Measurements from ENCODE around the gene PDE6H. TPM values are rescaled to one million over a fixed set of nuclear protein-coding genes. Genes with fewer than 3 reads are reported as not detected.

Gene PDE6H
- total RNA-seq, 1 donor from 2014 or later = not detected

DNA sequence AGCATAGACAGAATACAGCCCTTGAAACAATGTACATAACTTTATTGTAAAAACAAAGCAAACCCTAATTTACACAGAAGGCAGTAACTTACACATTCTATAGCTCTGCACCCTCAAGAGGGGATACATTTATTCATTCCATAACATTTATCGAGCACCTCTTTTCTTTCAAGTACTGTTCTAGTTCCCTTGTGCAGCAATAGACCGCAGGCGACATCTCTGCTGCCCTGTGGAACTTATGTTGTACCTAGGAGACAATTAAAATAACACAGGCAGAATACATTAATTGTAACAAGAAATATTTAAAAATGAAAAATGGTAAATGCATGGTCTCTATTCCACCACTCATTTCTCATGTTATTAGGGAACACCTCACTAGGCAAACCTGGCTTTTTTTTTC, 10.0 kb upstream of the PDE6H start:
- Mint-ChIP-seq H3K4me1 (no peaks in the 10 kb centered on the region), H3K9me3 (no peaks in the 10 kb centered on the region), H3K27me3 (ENCODE audit: low read depth) (no peaks in the 10 kb centered on the region), H3K4me3 (no peak overlapping the region), H3K27ac (ENCODE audit: unreplicated experiment) (no peak overlapping the region), H3K36me3 (ENCODE audit: low read depth) (no peaks in the 10 kb centered on the region)
- DNase-seq (ENCODE audit: low read depth, low spot score) = no peak
- TF ChIP-seq, protein P1, sequence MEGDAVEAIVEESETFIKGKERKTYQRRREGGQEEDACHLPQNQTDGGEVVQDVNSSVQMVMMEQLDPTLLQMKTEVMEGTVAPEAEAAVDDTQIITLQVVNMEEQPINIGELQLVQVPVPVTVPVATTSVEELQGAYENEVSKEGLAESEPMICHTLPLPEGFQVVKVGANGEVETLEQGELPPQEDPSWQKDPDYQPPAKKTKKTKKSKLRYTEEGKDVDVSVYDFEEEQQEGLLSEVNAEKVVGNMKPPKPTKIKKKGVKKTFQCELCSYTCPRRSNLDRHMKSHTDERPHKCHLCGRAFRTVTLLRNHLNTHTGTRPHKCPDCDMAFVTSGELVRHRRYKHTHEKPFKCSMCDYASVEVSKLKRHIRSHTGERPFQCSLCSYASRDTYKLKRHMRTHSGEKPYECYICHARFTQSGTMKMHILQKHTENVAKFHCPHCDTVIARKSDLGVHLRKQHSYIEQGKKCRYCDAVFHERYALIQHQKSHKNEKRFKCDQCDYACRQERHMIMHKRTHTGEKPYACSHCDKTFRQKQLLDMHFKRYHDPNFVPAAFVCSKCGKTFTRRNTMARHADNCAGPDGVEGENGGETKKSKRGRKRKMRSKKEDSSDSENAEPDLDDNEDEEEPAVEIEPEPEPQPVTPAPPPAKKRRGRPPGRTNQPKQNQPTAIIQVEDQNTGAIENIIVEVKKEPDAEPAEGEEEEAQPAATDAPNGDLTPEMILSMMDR (conservative IDR thresholded peaks at IDR 0.05) = no peak

- Mint-ChIP-seq H3K27me3 (ENCODE audit: low read depth) (no peaks in the 10 kb centered on the region), H3K4me1 (no peaks in the 10 kb centered on the region), H3K36me3 (ENCODE audit: low read depth) (no peaks in the 10 kb centered on the region), H3K9me3 (no peaks in the 10 kb centered on the region), H3K4me3 (no peak overlapping the region), H3K27ac (ENCODE audit: unreplicated experiment) (no peak overlapping the region)
- no peak for DNase-seq (ENCODE audit: low read depth, low spot score)
- TF ChIP-seq, protein P1 (conservative IDR thresholded peaks at IDR 0.05) = no peak
Measured at GRCh38 chr12:14963520-14963919, 9.3 kb upstream of the PDE6H start.

DNA sequence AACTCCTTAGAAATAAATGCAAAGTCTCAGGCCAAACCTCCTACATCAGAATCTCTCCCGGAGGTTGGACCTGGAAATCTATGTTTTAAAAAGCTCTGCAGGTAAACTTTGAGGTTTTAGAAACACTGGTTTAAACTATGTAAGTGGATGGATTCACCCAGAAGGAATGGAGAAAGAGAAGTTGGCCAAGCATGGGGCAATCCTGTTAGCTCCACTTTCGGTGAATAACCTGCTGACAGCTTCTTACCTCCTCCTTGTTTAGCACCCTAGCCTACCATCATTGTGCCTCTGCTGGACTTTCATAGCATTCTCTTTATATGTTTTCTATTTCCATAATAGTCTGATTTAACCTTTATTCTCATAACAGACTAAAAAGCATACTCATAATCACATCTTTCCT, 8.4 kb upstream of the PDE6H start:
- Mint-ChIP-seq H3K9me3 (peaks cover 2% of the 10 kb centered on the region), H3K4me1 (no peaks in the 10 kb centered on the region), H3K36me3 (ENCODE audit: low read depth) (no peaks in the 10 kb centered on the region), H3K4me3 (no peak overlapping the region), H3K27me3 (ENCODE audit: low read depth) (no peaks in the 10 kb centered on the region), H3K27ac (ENCODE audit: unreplicated experiment) (no peak overlapping the region)
- TF ChIP-seq, protein P1 (conservative IDR thresholded peaks at IDR 0.05) = no peak
- DNase-seq (ENCODE audit: low read depth, low spot score) = no peak

DNA sequence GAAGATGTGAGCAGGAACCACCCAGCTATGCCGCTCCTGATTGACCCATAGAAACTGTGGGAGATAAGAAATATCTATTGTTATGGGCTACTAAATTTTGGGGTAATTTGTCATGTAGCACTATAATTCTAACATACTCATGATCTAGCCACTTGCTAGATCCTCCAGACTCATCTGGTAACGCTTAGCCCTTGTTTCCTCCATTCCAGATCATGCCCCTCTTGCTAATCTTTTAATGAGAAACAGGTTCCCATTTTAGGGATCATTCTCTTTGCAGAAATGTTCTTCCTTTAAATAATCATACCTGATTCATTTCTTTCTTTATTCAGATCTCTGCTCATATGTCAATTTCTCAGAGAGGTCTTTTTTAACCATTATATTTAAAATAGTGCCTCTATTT, 7.6 kb upstream of the PDE6H start:
- Mint-ChIP-seq H3K36me3 (ENCODE audit: low read depth) (no peaks in the 10 kb centered on the region), H3K4me3 (no peak overlapping the region), H3K27ac (ENCODE audit: unreplicated experiment) (no peak overlapping the region), H3K27me3 (ENCODE audit: low read depth) (no peaks in the 10 kb centered on the region), H3K9me3 (peaks cover 2% of the 10 kb centered on the region), H3K4me1 (no peaks in the 10 kb centered on the region)
- DNase-seq (ENCODE audit: low read depth, low spot score) = no peak
- TF ChIP-seq, protein P1 (conservative IDR thresholded peaks at IDR 0.05) = no peak

DNA sequence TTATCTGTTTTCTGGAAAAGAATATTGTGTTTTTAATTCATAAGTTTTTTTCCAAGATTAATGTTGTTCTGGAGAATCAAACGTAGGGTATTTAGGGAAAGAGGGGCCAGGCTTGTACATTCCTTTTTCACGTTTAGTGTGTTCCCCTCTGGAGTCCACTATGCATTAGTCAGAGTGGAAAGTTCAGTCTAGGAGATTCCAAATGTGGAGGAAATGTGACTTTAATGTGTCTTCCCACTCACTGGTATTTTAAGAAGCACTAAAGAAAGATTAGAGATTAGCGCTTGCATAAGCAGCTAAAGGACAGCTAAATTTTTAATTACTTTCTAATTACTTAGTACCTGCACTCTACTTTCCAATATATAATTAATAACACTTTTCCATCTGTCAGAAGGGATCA, 4.4 kb upstream of the PDE6H start:
- H3K9me3 Mint-ChIP-seq = peaks cover 2% of the 10 kb centered on the region
- H3K27ac Mint-ChIP-seq (ENCODE audit: unreplicated experiment) = no peak overlapping the region
- H3K36me3 Mint-ChIP-seq (ENCODE audit: low read depth) = no peaks in the 10 kb centered on the region
- no peaks in the 10 kb centered on the region for H3K4me1 Mint-ChIP-seq
- no peak overlapping the region for H3K4me3 Mint-ChIP-seq
- TF ChIP-seq, protein P1 (conservative IDR thresholded peaks at IDR 0.05) = no peak
- H3K27me3 Mint-ChIP-seq (ENCODE audit: low read depth) = no peaks in the 10 kb centered on the region
- DNase-seq (ENCODE audit: low read depth, low spot score) = no peak

- Mint-ChIP-seq H3K9me3 (peaks cover 2% of the 10 kb centered on the region), H3K4me3 (no peak overlapping the region), H3K27ac (ENCODE audit: unreplicated experiment) (no peak overlapping the region), H3K36me3 (ENCODE audit: low read depth) (no peaks in the 10 kb centered on the region), H3K27me3 (ENCODE audit: low read depth) (no peaks in the 10 kb centered on the region), H3K4me1 (no peaks in the 10 kb centered on the region)
- TF ChIP-seq, protein P1 (conservative IDR thresholded peaks at IDR 0.05) = no peak
- no peak for DNase-seq (ENCODE audit: low read depth, low spot score)
Measured at GRCh38 chr12:14970473-14970872, 2.4 kb upstream of the PDE6H start.

All from neural crest cell (in vitro differentiated cells).